Fibroblast of peridontal ligament (primary cell): Measurements from ENCODE around the gene LTB4R.

Experiments used
- DNase-seq: peaks from one replicate; pipeline ENCODE4 v3.0.0-alpha.2; 2010; ENCODE audit errors: extremely low read depth

The LTB4R gene

DNA sequence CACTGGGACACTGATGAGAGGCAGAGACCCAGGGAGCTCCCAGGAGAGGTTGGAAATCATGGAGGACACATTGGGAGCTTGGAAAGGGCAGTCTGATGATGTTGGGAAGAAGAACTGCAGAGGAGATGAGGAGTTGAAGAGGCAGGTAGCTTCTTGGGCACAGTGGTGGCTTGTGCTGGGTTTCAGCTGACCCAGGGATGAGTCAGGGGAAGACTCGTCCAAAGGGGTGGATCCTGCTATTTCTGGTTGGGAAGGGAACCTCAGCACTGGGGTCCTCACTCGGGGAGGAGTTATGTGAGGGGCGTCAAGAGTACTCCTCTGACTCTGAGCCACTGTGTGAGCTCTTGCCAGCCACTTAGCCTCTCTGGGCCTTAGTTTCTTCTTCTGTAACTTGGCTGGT, 12.0 kb downstream of the LTB4R start:
- DNase-seq: no peak

DNA sequence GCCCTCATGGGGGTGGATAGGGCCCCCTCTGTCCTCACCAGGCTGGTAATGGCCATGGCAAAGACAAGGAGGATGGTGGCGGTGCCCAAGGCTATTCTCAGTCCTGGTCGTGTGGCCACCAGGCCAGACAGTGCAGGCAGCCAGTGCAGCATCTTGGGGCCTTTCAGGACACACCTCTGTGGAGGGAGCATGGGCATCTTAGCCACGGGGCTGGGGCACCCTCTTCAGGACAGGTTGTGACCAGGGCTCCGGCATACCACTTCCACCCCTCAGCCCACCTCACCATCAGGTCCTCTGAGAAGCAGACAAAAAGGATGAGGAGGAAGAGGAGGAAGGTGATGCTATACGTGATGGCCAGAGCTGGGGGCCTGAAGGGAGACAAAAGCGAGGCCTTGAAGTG, 12.7 kb downstream of the LTB4R start:
- no peak for DNase-seq

DNA sequence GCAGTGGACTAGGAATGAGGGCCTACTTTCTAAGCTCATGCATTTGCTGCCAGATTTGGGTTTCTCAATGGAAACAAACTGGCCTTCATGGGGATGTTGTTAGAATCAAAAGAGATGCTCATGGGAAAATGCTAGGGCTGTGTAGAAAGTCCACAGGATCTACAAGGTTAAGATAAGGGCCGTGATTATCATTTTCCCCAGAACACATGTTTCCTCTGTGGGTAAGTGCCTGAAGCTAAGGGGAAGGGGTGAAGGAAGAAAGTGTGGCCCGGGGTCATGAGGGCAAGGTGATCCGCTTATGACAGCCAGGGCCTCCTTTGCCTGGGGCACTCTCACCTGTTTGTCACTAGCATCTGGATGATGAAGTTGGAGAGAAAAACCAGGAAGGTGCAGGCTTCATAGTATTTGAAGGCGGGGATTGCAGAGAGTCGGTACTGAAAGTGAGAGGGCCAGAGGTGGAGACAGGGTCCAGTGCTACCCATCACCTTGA, 13.8 kb downstream of the LTB4R start:
- DNase-seq: no peak

DNA sequence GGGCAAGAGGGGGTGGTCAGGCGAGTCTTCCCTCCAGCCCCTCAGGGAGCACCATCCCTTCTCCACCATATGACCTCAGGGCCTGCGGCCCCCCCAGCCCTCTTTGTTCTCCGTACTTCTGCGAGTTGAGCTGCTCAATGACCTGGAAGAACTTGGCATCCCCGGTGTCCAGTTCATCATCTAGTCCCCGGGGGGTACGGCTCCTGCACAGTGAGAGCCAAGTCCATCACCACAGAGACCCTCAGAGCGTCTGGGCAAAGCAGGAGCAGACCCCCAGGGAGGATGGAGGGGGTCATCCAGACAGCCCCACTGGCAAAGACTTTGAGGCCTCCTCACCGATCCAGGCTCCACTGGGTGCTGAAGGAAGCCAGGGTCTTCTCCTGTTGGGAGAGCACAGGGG, 14.7 kb downstream of the LTB4R start:
- DNase-seq: no peak

GRCh38 chr14:24327303-24327702, 16.0 kb downstream of the LTB4R start:
- no peak for DNase-seq

- DNase-seq: peak; percentile 26
Observed at GRCh38 chr14:24327914-24328313, 16.6 kb downstream of the LTB4R start.

DNA sequence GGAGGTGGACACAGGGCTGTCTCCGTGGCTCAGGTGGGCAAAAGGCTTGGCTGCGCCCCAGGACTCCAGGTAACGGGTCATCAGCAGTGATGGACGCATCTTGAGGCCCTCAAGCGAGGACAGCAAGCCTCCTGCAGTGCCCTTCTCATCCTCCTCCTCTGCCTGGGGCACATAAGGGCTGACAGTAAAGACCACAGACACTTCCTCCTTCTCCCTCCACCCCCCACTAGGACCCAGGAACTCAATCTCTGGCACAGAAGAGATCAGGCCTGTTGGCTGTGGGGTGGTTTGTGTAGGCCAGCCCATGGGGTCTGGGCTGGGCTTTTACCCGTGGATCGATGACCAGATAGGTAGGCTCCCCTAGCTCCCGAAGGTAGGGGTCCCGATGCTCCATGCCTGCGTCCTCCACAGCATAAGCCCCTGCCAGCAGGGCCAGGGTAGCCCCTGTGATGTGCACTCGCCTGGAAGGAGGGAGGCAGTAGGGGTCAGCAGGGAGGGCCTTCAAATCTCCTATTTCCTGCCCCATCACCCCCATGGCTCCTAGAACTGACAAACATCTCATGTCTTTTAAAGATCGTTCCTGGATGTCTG, 17.9 kb downstream of the LTB4R start:
- DNase-seq: no peak

DNA sequence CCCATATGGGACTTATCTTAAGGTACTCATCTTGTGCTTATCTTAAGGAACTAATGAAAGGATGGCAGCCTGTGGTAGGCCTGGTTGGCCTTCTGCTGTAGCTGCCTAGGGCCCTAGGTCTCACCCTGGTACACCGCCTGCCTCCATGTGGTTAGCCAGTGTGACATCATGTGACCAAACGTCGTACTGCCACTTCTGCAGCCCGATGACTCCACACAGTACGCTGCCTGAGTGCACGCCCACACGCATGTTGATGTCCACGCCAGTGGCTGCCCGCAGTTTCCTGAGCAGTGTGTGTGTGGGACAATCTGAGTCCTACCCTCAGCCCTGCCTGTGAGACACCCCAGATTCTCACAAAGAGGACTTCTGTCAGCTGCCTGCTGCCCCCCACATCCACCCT, 18.4 kb downstream of the LTB4R start:
- no peak for DNase-seq

- DNase-seq: no peak
Observed at GRCh38 chr14:24330973-24331674, 19.8 kb downstream of the LTB4R start.

- DNase-seq: no peak
Observed at GRCh38 chr14:24331731-24332267, 20.5 kb downstream of the LTB4R start.

GRCh38 chr14:24332268-24332993, 21.1 kb downstream of the LTB4R start:
- DNase-seq: peak; percentile 57

DNA sequence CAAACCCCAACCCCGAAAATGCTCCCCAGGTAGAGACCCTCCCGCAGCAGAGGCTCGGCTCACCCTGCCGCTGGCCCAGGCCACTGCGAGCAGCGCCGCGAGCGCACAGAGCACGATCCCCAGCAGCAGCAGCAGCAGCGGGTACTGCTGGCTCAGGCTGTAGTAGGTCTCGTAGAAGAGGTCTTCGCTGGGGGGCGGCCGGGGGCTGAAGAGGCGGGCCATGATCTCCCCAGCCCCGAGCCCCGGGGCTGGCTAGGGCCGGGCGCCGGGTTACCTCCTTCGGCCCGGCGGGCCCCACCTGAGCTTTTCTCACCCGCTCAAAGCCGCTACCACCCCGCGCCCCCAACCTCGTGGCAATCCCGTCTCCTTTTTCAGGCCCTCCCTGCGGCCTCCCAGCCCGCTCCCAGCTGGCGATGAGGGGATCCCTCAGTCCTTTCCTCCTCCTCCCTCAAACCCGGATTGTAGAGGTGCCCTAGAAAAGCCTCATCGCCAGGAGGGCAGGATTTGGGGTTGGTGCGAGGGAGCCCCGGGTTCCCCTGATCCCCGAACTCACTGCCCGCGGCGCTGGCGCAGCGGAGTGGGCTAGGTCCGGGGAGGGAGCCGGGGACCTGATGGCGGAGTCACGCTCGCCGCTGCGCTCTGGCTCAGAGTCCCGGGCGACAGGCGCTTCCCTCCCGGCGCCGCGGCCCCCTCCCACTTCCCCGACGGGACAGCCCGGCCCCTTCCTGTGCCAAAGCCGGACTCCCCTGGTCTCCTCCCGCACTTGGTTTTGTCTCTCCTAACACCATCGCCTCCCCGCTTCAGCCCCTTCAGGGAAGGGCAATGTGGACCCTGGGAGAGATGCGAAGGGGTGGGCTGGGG, 23.4 kb downstream of the LTB4R start, which contains the start of gene ADCY4:
Gene ADCY4, minus strand, starts transcription at position 641 of the 861 bp plus-strand sequence. Its CDS starts 419 bp downstream, at position 222.
- DNase-seq: peak; percentile 23

DNA sequence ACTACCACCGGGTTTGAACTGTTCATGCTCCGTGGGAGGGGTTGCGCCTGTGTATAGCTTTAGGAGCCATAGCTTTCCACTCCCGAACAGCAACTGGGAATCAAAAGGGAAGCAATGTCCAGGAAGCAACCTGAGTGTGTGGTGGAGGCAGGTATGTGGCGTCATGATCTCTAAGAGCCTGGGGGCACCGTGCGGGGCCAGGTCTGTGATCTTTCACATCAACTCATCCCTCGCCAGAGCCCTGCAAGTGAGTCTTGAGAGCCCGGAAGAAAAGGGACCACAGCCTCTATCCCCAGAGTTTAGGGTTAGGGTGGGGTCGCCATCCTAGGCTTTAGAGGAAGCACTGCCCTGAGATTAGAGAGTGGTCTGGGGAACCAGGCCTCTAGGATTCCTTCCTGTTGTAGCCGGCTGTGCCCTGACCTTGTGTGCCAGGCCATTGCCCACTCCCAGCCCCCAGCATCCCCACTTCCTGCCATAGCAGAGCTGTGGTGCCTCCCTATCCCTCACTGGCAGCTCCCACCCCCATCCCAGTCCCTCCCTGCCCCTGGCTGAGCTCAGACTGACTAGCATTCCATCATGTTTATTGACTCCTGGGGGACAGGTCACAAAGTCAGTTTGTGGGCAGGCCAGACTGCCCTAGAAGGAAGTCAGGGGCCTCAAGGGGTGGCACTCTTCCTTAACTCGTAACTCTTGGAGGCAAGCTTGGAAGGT, 24.3 kb downstream of the LTB4R start:
- DNase-seq: no peak

DNA sequence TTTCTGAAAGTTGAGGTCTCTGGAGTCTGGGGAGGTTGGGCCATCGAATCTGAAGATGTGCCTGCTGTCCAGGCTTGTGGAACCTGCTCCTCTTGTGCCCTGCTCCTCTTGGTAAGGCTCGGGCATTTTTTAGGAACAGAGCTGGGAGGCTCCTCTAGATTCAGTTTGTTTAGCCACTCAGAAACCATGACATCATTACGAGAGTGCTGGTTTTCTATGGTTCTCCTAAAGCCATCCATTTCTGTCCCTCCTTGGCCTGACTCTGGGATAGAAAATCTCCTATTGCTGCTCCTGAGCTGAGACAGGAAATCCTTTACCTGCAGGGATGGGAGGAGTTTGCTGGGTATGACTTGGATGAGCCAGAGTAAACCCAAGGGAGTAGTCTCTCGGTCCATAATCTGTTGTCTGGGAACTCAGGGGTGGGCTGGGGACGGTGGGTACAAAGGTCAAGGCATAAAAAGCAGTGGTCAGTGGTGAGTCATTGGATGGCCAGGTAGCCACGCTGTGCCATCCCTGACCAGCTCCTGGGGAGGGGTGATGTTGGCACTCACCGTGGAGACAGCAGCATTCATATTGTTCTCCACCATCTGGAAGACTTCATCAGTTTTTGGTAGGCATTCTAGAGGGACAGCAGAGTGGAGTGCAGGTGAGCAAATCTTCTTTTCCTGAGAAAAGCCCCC, 26.0 kb downstream of the LTB4R start:
- no peak for DNase-seq

- DNase-seq: no peak
Observed at GRCh38 chr14:24337824-24338175, 26.5 kb downstream of the LTB4R start.

- no peak for DNase-seq
Observed at GRCh38 chr14:24338843-24339242, 27.5 kb downstream of the LTB4R start.

DNA sequence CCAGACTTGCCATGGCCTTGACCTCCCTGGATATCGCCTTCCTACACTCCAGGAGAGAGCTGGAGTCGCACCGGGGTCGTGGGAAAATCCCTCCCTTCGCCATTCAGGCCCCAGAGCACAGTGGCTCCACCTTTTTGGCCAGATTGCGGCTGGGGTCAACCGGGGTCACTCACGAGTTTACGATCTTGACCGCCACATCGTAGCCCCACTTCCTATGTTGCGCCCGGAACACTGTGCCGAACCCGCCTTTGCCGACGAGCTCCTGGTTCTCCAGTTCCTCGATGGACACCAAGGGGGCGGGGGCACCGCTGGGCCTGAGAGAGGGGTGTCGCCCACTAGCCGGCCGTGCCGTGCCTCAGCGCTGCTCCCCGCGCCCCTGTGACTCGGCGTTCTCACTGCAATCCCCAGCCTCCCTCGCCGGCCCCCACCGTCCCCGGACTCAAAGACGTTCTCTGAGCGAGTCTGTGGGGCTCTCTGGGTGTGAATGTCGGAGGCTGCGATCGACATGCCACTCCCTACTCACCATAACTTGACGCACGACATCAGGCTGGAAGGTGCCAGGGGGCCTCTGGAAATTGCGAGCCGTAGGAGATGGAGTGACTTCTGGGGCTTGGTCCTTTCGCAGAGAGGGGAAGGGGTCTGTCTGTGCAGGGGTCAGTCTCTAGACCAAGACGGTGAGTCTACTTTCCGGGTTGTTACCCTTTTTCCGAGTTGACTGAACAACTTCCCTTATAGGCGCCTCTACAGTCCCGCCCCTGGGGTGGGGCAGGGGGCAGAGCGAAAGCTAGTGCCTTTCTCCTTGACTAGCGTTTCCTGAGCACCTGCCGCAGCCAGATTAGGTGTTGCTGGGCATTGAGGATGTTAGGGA, 28.2 kb downstream of the LTB4R start, which contains the start of gene RIPK3:
Gene RIPK3, minus strand, starts transcription at position 708 of the 868 bp plus-strand sequence. Its CDS starts 165 bp downstream, at position 543.
- DNase-seq: no peak

GRCh38 chr14:24340606-24341005, 29.3 kb downstream of the LTB4R start:
- no peak for DNase-seq

DNA sequence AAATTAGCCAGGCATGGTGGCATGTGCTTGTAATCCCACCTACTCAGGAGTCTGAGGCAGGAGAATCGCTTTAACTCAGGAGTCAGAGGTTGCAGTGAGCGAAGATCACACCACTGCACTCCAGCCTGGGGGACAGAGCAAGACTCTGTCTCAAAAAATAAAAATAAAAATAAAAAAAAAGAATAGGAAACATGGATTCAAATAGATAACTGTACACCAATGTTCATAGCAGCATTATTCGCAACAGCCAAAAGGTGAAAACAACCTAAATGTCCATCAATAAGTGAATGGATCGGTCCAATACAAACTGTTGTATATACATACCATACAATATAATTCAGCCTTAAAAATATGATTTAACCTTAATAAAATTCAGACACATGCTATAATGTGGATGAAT, 31.6 kb downstream of the LTB4R start:
- DNase-seq: no peak
